Measurements from ENCODE around the gene B4GALT3. TPM values are rescaled to one million over a fixed set of nuclear protein-coding genes. Genes with fewer than 3 reads are reported as not detected.
A peak's percentile ranks its signal among the peaks of the same experiment; 100 is the strongest.

The B4GALT3 gene
- total RNA-seq, 2 donors from 2014 or later: 20.2 to 29.3 TPM

DNA sequence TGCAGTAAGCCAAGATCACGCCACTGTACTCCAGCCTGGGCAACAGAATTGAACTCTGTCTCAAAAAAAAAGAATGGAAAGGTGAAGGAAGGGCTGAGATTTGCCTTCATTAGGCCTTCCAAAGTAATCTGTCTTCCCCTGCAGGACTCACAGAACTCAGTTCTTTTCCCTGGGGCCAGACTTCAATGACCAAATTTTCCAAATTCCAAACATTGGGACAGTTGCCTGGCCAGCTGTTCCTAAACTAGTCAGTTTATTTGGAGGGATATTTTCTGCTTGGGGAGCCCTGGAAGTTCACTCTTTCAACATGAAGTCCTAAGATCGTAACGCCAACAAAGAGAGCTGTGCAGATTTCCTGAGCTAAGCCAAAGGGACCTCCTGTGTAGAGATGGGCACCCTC, 39.4 kb downstream of the B4GALT3 start:
- H3K4me1 ChIP-seq: peaks cover 15% of the 10 kb centered on the region
- no peaks in the 10 kb centered on the region for H3K27me3 ChIP-seq
- 82 to 86% methylated on average over 3 of the region's 3 CpGs for WGBS, 2 donors
- TF ChIP-seq POLR2A (IDR thresholded peaks at IDR 0.05): no peak
- DNase-seq: no peak
- H3K36me3 ChIP-seq (replicated peaks in 1 of 2; ENCODE audit: insufficient read depth in 1 of 2, low read depth in 2 of 2): no peaks in the 10 kb centered on the region
- H3K4me3 ChIP-seq: no peak overlapping the region
- H3K9me3 ChIP-seq: no peaks in the 10 kb centered on the region
- H3K27ac ChIP-seq: no peak overlapping the region
- ATAC-seq: no peak
- intact Hi-C loops (cut with DNase I): no loop called here

DNA sequence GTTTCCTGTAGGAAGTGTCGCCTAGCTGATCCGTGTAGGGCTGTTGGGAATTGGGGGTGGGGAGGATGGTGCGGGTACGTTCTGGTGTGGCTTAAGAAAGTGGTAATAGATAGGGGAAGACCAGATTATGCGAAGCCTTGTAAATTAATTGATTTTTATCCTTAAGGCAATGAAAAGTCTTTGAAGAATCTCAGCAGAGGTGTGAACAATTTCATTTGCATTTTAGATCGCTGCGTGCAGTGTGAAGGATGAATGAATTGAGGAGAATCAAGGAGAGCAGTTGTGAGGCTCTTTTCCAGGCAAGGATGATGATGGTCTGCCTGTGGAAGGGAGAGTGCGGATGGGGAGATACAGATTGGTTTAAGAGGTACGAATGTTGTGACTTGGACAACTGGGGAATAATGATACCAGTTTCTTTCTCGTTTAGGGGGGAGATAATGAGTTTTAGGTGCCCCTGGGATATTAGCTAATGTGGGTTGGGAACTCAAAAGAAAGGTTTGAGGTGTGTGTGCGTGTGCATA, 44.0 kb downstream of the B4GALT3 start:
- no peaks in the 10 kb centered on the region for H3K27me3 ChIP-seq
- H3K4me3 ChIP-seq: peak overlapping the region; percentile 66 to 91
- peak overlapping the region; percentile 88 to 95 (median 91) for H3K27ac ChIP-seq
- TF ChIP-seq POLR2A (IDR thresholded peaks at IDR 0.05) (no peak), CTCF (IDR thresholded peaks at IDR 0.05) (no peak)
- H3K9me3 ChIP-seq: no peaks in the 10 kb centered on the region
- no peak for ATAC-seq
- intact Hi-C loops (cut with DNase I): no loop called here
- no peak for DNase-seq
- peaks cover 42% of the 10 kb centered on the region for H3K4me1 ChIP-seq
- H3K36me3 ChIP-seq (replicated peaks in 1 of 2; ENCODE audit: insufficient read depth in 1 of 2, low read depth in 2 of 2): no peaks in the 10 kb centered on the region
- WGBS, 2 donors: 3 to 4% methylated on average over 11 of the region's 11 CpGs

DNA sequence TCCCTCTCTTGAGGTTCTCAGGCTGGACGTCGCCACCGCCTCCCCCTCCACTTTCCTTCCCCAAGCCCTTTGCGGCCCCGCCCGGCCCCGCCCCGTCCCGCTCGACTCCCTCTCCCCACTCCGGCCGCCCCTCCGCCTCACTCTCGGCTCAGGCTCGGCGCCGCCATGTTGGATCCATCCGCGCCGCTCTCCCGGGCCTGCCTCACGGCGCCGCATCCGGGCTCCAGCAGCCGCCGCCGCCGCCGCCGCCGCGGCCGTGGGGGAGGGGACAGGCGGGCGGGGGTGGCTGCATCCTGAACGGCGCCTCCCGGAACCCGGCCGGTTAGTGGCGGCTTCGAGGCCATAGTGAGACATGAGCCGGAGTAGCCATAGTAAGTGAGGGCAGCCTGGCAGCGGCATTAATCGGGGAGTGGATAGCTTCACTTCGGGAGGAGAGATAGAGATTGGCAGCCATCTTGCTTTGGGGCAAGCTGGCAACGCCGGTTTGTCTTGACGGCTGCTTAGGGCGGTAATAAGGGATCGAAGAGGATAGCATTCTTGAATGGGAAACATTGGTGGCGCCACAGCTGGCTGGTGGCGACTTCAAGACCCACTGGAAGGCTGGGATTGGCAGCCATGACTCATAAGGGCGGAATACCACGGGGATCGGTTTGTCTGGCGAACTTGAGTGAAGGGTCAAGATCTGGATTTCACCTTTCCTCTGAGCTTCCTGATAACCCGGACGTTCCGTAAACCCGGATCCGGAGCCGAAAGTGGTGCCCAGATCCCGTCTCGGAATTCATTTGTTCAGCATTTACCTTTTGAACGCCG, 44.7 kb downstream of the B4GALT3 start, which contains the start of gene DEDD:
Gene DEDD, minus strand, starts transcription at position 258 of the 810 bp plus-strand sequence. CDS start 8,205 bp downstream, outside the sequence.
- Histone ChIP-seq H3K27ac (peak within 1 kb of the TSS; percentile 88 to 95 (median 91)), H3K27me3 (no peaks in the 10 kb centered on the region), H3K4me1 (peaks cover 42% of the 10 kb centered on the region), H3K36me3 (replicated peaks in 1 of 2; ENCODE audit: insufficient read depth in 1 of 2, low read depth in 2 of 2) (peaks cover 0 to 1% of the 10 kb centered on the region in 2 donors), H3K9me3 (no peaks in the 10 kb centered on the region), H3K4me3 (peak within 1 kb of the TSS; percentile 66 to 91)
- peak; percentile 92 to 97 (median 94) for DNase-seq
- TF ChIP-seq POLR2A (IDR thresholded peaks at IDR 0.05) (peak; percentile 38 to 62 (median 53)), CTCF (IDR thresholded peaks at IDR 0.05) (no peak)
- 0 to 1% methylated on average over 26 to 68 of the region's 68 CpGs for WGBS, 2 donors
- peak; percentile 94 for ATAC-seq
- intact Hi-C loops (cut with DNase I): no loop called here

DNA sequence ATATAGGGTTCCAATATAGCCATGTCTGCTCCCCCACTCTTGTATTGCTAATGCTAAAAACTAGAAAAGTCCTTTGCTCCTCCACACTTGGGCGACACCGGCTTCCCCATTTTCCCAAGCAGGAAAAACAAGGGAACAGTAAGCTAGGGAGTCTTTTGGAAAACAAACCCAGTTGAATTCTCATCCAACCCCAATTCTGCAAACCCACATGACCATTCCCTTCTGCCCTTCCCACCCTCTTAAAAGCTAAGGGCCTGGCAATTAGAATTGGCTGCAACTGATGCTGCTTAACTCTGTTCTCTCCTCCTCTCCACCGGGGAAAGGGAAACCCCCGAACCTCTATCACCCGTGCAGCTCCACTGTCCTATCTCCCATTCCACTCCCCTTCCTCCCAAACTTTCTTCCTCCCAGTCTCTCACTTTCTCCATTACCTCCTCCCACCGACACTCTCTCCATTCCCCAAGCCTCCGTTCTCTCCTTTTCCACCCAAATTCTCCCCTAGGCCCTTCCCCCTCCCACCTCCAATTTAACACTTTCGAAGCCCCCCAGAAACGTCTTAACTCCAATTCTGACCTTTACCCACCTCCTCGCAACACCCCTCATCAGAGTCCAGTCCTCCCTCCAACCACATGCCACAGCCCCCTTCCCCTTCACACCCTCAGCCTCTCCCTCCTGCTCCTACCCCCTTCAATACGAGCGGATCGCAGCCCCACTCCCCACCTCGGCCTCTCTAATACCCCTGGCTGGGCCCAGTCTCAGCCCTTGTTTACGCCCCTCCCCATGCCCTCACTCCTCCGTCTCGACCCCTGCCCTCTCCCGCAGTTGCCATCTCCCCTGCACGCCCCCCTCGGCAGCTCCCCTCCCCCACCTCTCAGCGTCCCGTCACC, 45.5 kb downstream of the B4GALT3 start:
- Histone ChIP-seq H3K9me3 (no peaks in the 10 kb centered on the region), H3K27me3 (no peaks in the 10 kb centered on the region), H3K27ac (peak overlapping the region; percentile 88 to 95 (median 91)), H3K36me3 (replicated peaks in 1 of 2; ENCODE audit: insufficient read depth in 1 of 2, low read depth in 2 of 2) (peaks cover 0 to 1% of the 10 kb centered on the region in 2 donors), H3K4me3 (peak overlapping the region; percentile 66 to 91), H3K4me1 (peaks cover 42% of the 10 kb centered on the region)
- no peak for ATAC-seq
- no peak for DNase-seq
- TF ChIP-seq POLR2A (IDR thresholded peaks at IDR 0.05) (no peak), CTCF (IDR thresholded peaks at IDR 0.05) (no peak)
- intact Hi-C loops (cut with DNase I): no loop called here
- WGBS, 2 donors: 1 to 3% methylated on average over 20 to 22 of the region's 22 CpGs

- Histone ChIP-seq H3K27me3 (no peaks in the 10 kb centered on the region), H3K4me1 (peaks cover 42% of the 10 kb centered on the region), H3K27ac (no peak overlapping the region), H3K36me3 (replicated peaks in 1 of 2; ENCODE audit: insufficient read depth in 1 of 2, low read depth in 2 of 2) (peaks cover 0 to 3% of the 10 kb centered on the region in 2 donors), H3K4me3 (no peak overlapping the region), H3K9me3 (no peaks in the 10 kb centered on the region)
- TF ChIP-seq POLR2A (IDR thresholded peaks at IDR 0.05) (no peak), CTCF (IDR thresholded peaks at IDR 0.05) (no peak)
- ATAC-seq (no peak), DNase-seq (no peak)
- intact Hi-C loops (cut with DNase I): no loop called here
- WGBS, 2 donors: 38 to 54% methylated on average over 1 of the region's 1 CpG
Measured at GRCh38 chr1:161130266-161130665, 47.0 kb downstream of the B4GALT3 start.
